Mucosa of gallbladder (tissue), 1 donor: Measurements from ENCODE around the gene SMOC2. TPM values are rescaled to one million over a fixed set of nuclear protein-coding genes. Genes with fewer than 3 reads are reported as not detected.

ENCODE experiments used
- DNase-seq: peaks from one replicate; pipeline ENCODE4 v3.0.0-alpha.2; 2020; ENCODE audit warnings: low spot score
- total RNA-seq: library from RNA; stranded (reverse); gene quantifications from one replicate; pipeline ENCODE4 v1.2.1, GENCODE V29; 2021
- donor health status: DM: no; HTN: no; CAD: no.

Gene SMOC2
- total RNA-seq, 1 donor from 2014 or later = 213 TPM

DNA sequence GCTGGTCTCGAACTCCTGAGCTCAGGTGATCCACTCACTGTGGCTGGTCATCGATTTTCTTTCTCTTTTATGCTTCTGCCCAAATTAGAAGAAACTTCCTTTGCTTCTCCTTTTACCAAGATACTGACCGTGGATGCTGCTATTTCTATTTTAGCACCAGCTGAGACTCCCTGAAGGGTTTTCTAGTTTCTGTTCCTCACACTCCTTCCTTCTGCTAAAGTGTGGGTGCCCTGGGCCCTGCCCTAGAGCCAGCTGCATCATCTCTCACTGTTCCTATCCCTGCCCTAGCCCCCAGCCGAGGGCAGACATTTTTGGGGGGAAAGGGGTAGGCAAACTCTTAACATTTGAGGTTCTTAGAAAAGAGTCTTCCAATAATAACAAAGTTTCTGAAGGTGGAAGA is 6.3 kb downstream of the SMOC2 start:
- DNase-seq = no peak

DNA sequence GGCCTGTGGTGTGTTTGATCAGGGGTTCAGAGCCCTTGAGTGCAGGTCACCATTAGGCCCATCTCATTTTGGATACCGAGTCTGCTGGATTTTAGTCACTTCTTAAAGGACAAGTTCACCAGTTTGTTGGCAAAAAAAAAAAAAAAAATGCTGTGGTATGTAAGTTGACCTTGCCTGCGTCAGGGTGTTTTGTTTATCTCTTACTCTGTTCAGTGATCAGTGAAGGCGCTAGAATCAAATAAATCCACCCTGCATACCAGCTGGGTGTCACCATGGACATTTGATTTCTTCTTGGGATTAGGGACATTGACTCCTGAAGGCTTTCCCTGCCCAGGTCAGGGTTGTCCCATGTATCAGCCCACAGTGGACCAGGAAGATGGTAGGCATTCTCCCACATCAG is 6.7 kb downstream of the SMOC2 start:
- no peak for DNase-seq

DNA sequence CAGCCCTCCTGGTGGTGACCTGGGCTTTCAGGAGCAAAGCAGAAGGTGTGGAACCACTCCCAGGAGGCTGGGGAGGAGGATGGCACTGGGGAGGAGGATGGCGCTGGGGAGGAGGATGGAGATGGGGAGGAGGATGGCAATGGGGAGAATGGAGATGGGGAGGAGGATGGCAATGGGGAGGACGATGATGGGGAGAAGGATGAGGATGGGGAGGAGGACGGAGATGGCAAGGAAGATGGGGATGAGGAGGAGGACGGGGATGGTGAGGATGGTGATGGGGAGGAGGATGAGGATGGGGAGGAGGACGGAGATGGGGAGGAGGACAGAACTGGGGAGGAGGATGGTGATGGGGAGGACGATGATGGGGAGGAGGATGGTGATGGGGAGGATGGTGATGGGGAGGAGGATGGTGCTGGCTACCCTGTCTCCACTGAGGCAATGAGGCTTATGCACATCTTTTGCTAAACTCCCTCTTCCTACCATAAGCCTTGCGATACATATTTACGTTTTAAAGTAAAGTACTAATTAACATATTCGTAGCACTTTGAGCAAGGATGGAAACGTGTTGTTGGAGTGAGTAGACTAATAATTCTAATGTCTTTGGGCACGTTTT is 7.4 kb downstream of the SMOC2 start:
- DNase-seq = no peak

DNA sequence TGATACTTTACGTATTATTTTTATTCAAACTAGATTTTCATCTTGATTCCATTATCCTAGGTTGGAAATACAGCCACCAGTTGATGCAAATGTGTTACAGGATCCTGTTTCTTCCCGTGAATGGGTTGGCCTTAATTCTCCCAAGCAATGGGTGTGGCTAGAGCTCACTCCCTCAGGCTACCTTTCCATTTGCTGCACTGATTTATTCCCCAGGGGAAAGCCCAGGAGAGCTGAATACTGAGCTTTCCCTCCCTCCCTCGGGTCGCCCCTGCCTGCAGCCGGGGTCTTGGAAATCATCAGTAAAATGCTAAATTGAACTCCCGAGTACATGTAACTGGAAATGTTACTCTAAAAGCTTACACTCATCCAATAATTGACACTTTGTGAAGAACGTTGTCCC is 9.9 kb downstream of the SMOC2 start:
- DNase-seq = no peak

DNA sequence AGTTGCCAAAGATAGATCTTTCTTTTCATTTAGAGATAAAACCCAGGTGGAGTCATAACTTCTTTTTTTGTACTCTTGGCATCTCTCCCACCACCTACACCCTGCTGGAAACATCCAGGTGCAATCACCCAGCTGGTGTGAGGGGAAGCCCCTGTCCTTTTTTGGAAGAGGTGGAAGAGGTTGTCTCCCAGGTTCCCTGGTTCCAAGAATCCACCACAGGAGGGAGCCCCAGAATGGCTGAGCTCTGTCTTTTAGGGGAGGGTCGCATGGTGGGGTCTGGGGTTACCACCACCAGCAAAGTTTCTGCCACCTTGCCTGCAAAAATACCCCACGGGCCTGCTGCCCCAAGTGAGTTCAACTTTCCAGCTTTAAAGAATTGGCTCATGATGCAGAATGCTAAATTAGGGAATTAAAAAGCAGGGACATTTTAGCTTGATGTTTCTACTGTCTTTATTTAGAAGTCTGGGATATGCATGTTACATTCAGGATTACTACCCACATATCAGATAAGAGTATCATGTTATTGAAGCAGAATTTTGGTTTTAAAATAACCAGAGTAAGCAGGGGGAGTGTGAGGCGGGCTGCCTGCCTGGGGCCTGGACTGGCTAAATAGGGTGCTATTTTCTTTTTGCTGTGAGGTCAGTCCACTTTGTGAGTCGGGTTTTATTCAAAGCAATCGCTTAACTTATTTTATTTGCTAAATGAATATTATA is 11.0 kb downstream of the SMOC2 start:
- DNase-seq = no peak

DNA sequence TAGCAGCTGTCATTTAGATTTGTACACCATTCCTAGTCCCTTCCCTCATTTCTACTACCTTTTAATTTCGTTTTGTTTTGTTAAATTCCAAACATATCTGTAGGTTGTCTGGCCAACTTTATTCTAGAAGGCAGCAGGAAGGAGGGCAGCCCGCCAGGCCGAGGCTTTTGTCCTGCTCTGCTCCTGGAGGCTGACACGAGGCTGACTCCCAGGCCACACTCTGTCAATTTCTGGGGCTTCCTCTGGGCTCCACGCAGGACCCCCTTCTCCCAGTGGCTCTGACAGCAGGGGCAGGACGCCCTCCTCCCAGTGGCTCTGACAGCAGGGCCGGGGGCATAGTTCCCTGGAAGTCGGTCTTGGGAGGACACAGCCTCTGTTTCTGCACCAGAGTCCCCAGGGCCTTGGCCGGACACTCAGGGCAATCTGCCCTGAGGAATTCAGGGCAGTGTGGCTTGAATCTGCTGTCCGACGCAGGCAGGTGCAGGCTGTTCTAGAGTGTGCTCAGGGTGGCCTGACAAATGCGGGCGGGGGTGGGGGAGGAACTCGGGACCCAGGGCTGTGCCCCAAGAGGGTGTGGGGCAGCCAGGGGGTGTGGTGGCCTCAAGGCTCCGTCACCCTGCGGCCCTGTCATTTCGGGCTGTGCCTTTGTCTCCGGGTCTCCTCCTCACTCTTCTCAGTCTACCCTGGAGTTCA is 11.8 kb downstream of the SMOC2 start:
- DNase-seq = no peak

DNA sequence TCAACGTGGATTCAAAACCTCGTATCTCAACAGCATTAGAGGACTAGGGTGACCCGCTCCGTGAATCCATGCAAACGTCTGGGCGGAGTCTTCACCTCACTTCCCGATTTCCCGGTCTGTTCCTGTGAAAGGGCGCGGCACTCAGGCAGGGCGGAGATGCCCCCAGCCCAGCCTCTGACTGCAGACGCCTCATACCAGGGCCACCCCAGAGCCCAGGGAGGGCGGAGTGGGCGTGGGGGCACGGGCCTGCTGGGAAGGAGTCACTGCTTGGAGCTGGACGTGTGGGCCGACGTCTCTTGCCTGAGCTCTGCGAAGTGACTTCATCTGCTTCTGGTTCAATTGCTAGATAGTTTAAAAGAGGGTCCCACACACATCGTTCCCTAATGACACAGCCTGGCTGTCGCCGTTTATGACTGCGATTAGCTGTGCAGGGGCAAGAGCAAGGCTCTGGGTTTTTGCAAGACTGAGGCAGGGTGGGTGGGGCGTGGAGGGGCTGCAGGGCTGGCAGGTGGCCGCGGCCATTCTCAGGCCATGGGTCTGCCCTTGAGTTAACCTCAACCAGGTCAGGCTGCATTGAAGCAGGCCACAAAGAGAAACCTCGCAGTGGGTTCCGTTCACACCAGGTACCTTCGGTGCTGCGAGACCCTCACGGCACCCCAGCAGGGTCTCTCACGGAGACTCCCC is 15.0 kb downstream of the SMOC2 start:
- no peak for DNase-seq

DNA sequence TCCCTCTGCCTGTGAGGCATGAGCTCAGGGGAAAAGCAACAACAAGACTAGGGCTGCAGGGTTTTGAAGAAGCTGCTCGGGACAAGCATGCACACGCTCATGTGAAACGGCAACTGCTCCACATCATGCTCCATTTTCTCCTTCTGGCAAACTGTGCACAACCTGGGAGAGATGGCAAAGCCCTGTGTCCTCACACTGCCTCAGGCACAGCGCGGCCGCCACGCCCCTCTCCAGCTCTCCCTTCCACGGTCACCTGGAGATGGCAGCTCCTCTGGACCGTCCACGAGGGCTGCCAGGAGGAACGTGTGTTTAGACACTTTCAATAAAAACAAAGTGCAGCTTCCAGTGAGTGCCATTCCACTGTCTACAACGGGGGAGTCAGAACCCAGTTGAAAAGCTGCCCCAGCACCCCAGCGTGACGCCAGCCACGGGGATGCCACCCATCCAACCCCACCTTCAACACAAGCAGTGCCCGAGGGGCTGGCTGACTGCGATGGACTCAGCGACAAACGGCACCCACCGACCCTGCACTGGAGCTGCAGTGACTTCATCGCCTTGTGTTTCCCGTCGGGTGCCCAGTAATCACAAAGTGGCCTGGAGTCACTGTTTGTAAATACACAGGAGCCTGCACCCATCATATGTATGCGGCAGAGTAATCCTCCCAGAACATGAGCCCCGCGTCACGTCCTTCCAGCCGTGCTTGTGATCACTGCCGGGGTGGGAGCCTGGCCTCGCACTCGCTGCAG is 16.1 kb downstream of the SMOC2 start:
- no peak for DNase-seq

DNA sequence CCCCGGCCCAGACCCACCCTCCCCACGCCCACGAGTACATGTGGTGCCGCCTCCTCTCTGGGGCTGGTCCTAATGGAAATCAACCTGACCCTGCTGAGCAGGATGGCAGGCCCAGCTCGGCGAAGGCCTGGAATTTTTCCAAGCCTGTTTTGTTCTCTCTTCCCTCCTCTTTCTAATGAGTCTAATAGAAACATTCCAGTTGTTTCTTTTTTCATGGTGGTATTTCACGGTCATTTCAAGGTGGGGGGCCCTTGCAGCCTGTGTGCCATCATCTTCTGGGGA is 16.6 kb downstream of the SMOC2 start:
- DNase-seq = no peak

DNA sequence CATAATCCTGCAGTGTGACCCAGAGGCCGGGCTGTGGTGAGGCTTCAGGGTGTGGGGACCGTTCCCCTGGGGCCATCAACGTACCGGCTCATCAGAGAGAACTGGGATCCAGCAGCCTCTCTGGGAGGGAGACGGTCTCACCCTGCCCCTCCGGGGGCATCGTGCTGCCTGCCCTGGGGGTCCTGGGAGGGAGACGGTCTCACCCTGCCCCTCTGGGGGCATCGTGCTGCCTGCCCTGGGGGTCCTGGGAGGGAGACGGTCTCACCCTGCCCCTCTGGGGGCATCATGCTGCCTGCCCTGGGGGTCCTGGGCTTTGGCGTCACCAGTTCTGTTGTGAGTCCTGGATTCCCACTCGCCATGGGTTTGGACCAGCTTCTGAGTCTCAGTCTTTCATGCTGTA is 17.1 kb downstream of the SMOC2 start:
- no peak for DNase-seq

DNA sequence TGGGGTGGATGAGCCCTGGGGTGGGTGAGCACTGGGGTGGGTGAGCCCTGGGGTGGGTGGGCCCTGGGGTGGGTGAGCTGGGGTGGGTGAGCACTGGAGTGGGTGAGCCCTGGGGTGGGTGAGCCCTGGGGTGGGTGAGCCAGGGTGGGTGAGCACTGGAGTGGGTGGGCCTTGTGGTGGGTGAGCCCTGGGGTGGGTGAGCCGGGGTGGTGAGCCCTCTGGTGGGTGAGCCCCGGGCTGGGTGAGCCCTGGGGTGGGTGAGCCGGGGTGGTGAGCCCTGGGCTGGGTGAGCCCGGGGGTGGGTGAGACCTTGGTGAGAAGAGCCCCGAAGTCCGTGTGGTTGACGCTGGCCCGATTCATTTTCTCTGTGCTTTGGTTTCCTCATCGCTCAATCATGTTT is 18.6 kb downstream of the SMOC2 start:
- DNase-seq = no peak

DNA sequence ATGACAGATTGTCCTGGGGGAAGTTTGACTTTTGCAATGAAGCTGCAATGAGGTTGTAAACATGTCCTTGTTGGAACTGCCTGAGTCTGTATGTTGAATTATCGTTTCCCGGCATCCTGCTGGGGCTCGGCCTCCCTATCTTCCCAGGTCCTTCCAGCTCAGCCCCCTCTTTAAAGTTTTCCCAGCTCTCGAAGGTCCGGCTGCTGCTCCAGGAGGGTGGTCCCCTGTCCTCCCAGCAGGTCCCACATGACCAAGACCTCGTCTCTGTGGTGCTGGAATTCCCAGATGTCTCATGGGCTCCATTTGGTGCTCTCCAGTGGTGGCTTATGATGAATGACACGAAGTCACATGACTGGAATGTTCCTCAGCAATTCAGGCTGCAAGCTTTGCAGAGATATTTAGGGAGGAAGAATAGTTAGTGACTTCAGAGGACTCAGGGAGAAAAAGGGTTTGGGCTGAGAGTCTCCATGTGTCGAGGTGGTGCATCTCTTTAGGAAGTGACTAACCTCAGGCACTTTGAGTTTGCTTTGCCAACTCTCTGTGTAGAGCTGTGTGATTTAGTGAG is 21.4 kb downstream of the SMOC2 start:
- DNase-seq = no peak

DNA sequence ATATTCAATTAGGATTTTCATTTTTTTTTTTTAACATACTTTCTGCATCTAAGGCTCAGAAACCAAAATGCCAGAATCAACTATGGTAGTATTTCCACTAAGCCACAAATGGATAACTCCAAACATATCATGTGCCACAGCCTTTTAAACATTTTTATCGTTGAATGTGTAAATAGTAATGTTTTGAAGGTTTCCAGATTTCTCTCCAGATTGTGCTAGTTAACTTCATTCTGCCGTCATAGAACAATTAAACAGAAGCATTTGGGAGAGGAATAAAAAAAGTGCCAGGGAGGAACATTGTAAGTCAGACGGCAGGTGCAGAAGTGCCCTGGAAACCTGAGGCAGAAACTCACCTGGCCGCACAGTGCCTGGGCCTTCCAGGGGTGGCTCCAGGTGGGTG is 23.6 kb downstream of the SMOC2 start:
- DNase-seq = no peak

DNA sequence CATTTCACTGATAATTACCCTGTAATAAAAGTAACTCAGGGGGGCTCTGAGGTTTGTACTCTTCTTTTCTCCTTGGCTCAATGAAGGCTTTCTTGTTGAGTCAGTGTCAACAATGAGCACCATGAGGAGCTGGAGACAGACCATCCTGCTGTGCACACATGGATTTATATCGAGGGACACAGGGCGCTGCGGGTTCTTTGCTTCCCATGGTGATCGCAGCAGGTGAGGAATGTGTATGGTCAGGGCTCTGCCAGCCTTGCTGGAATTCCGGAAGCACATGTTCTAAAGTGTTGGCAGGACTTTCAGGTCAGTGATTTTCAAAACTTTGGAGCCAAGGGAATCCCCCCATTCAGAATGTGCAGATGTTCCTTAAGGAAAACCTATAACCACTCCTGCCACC is 27.1 kb downstream of the SMOC2 start:
- DNase-seq = no peak

DNA sequence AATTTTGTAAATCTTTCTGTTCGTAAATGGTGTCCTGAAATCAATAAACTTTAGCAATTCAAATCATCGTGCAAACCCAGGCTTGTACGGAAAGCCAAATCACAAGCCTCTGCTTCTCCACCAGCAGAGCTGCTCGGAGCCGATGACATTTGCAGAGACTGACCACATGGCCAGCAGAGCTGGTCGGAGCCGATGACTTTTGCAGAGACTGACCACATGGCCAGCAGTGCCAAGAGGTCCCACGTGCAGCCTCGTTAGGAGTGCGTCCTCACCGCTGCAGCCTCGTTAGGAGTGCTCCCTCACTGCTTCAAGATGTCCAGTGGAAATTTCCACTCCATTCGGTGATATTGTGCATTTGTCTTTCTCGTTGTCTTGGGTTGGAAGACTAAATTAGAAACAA is 28.5 kb downstream of the SMOC2 start:
- peak; percentile 74 for DNase-seq

DNA sequence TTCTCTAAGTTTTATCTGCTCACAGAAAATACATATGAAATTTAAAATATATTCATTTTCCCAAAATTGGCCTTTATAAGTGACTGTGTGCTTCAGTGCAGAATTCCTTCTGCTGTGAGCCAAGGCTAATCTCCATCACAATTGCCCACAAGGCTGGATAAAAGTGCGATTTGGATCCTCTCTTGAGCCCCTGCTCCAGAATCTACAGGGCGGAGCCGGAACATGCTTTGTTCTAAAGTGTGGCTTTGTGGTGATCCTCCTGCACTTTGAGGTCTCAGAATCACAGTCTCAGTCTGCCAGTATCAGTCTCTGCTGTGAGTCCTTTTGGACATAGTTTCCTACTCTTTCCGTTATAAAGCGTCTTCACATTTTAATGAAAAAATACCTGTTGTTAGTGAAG is 28.9 kb downstream of the SMOC2 start:
- DNase-seq = no peak

DNA sequence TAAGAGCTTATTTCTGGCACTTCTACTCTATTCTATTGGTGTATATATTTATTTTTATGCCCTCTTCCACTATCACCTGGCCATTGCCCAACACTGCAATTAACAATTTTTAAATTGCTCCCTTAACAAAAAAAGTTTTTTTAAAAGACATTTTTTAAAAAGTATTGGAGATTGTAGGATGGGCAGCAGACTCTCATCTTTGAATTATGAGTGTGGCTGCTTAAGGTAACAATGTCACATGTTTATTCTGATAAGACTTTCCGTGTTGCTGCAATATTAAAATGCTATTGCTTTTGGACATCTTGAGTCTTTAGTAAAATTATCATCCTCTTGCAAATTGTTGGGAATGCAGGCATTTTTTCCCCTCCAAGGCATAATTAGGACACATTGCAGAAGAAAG is 31.4 kb downstream of the SMOC2 start:
- DNase-seq = no peak

DNA sequence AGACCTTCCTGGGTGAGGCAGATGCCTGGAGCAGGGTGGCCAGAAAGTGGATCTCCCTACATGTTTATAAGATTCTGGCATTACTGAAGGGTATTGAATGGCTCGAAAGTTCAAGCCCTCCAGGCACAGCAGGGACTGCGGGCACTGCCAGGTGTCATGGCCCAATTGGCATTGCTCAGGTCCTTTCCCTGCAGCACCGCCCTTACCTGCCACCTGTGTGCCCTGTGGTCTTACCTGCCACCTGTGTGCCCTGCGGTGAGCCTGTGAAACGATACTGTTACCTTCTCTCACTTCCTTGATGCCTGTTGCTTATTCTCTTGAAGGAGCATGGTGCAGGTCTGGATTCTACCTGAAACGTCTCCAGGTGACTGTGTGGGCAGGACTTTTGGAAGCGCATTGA is 32.2 kb downstream of the SMOC2 start:
- DNase-seq = no peak

DNA sequence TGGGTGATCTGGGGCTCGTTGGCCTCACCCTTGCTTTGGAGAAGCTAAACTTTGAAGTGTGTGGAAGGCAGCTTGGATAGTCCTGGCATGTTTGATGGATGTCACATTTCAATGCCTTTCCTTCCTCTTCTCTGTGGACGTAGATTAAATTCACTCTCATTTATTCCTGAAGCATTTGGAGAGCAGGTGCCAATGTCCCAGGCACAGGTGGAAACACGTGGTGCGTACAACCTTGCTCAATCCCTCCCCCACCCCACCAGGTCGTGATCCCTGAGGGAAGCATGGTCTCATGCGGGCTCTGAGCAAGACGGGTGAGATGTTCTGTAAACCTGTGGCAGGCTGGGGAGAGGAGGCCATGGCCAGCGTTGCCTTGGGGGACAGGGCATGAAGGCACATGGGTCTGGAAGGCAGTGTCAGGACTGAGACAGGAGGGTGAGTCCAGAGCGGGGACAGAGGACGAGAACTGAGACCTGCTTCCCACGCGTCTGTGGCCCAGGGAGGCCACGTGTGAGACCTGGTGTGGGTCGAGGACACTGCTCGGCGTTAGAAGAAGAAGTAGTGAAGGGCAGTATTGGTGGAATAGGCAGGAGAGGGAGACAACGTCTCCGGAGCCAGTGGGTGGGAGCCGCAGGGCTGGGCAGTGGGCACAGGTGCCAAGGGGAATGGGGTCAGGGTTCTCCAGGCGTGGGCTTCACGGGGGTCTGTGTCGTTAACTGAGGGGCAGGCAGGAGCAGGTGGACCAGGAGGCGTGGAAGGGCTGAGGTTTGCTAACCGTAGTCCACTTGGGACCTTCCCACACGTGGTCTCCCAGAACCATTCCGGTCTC is 34.4 kb downstream of the SMOC2 start:
- no peak for DNase-seq

DNA sequence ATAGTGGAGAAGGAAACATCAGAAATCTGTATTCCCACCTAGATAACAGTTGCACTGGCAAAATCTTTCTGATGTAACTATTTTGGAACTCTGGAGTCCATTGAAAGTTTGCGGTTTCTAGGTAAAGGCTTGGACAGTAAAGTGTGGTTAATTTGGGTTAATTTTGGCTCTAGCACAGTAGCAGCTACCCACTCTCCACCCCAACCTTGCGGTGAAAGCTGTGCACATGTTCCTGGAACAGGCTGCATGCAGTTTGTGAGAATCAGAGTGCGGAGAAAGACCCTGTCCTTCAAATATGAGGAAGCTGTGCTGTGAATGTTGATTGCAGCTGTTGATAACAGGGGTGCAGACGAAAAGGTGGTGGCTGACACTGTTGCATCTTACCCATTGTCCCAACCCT is 38.4 kb downstream of the SMOC2 start:
- no peak for DNase-seq

DNA sequence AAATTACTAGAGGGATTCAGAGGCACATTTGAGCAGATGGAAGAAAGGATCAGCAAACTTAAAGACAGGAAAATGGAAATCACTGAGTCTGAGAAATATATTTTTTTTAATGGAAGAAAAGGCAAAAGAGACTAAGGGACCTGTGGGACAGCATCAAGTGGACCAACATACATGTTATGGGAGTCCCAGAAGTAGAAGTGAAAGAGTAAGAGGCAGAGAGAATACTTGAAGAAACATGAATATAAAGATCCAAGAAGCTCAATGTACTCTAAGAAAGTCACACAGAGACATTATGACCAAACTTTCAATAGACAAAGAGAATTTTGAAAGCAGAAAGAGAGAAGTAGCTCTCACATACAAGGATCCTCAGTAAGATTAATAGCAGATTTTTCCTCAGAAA is 39.5 kb downstream of the SMOC2 start:
- no peak for DNase-seq
